SK-N-SH treated with all-trans-retinoic acid at 6 μM for 48 hours (cell line): ENCODE data around the gene PIP4K2B.

Experiments
- CSDC2 ChIP-seq: fragments of 250-450 bp; sonication (Bioruptor Pico); IDR thresholded peaks from 2 replicates; pipeline ENCODE4 v1.5.0; 2020; ENCODE audit warnings: mild to moderate bottlenecking, moderate library complexity
- CSRNP3 ChIP-seq: fragments of 250-450 bp; sonication (Bioruptor Pico); IDR thresholded peaks from 2 replicates; pipeline ENCODE4 v1.5.1; 2021; ENCODE audit warnings: mild to moderate bottlenecking, moderate library complexity
- PATZ1 ChIP-seq: fragments of 250-450 bp; sonication (Bioruptor Pico); IDR thresholded peaks from 2 replicates; pipeline ENCODE4 v1.8.0; 2020; ENCODE audit warnings: mild to moderate bottlenecking, moderate library complexity, borderline replicate concordance
- SNAI2 ChIP-seq: fragments of 250-450 bp; sonication (Bioruptor Pico); IDR thresholded peaks from 2 replicates; pipeline ENCODE4 v1.5.0; 2020; ENCODE audit warnings: mild to moderate bottlenecking, moderate library complexity
- ZFP30 ChIP-seq: fragments of 450-650 bp; formaldehyde crosslinking; IDR thresholded peaks from 2 replicates; pipeline ENCODE4 v1.5.0; 2022; ENCODE audit warnings: mild to moderate bottlenecking, moderate library complexity
- ZNF565 ChIP-seq: fragments of 450-650 bp; formaldehyde crosslinking; conservative IDR thresholded peaks from 2 replicates; pipeline ENCODE4 v1.5.0; 2020; ENCODE audit warnings: low read depth, mild to moderate bottlenecking, moderate library complexity

DNA sequence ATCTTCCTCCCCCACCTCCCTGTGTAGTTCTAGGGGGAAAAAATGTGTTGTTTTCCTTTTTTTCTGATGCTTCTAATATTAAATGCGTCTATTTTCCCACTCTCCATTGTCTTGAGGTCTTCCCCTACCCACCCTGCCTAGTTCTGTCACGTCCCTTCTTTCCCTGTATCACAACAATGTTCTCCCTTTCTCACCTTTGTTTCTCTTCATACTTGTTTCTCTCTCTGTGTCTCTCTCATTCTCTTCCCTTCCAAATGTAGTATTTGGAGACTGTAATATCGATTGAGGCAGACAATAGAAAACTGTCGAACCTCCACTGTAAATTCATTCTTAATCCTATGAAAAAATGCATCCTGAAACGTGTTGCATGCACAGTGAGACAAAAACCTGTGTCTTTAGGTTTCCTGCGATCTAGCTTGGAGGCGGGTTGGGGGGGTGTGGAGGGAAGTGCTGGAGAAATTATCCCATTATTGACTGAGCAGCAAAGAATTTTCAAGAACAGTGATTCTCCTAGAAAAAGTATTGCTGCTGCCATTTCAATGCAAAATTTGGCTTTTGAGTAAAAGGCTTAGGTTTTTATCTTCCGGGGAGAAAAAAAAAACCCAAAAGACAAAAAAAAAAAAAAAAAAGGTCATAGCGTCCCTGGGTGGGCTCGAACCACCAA, 48.1 kb downstream of the PIP4K2B start:
- TF ChIP-seq SNAI2 (CRISPR knock-in tag) (no peak), PATZ1 (CRISPR knock-in tag) (no peak), CSRNP3 (CRISPR knock-in tag) (no peak), CSDC2 (CRISPR knock-in tag) (no peak), ZFP30 (CRISPR knock-in tag) (no peak), ZNF565 (CRISPR knock-in tag) (no peak)
